Measurements from ENCODE around the gene MEIS2.

GRCh38 chr15:37004373-37004869 lies 95.9 kb downstream of the MEIS2 start:
- TF ChIP-seq TAF1 (IDR thresholded peaks at IDR 0.05; ENCODE audit: low read depth) (no peak), EP300 (IDR thresholded peaks at IDR 0.05; ENCODE audit: borderline replicate concordance) (no peak), TEAD4 (IDR thresholded peaks at IDR 0.05) (no peak), CEBPB (IDR thresholded peaks at IDR 0.05) (no peak), ZBTB7A (IDR thresholded peaks at IDR 0.05; ENCODE audit: low read depth) (no peak), YY1 (IDR thresholded peaks at IDR 0.05; ENCODE audit: low read depth) (no peak), REST (IDR thresholded peaks at IDR 0.05; ENCODE audit: low read depth) (no peak), FOXM1 (IDR thresholded peaks at IDR 0.05; ENCODE audit: borderline replicate concordance, low read depth) (no peak), RAD21 (IDR thresholded peaks at IDR 0.05; ENCODE audit: low read depth) (no peak), EGR1 (IDR thresholded peaks at IDR 0.05) (no peak)
- TF ChIP-seq, protein P1, sequence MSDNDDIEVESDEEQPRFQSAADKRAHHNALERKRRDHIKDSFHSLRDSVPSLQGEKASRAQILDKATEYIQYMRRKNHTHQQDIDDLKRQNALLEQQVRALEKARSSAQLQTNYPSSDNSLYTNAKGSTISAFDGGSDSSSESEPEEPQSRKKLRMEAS (IDR thresholded peaks at IDR 0.05), result no peak

Data from Ishikawa (cell line).